ENCODE measurements around the gene CTCFL. TPM values are rescaled to one million over a fixed set of nuclear protein-coding genes. Genes with fewer than 3 reads are reported as not detected.

CTCFL gene, protein sequence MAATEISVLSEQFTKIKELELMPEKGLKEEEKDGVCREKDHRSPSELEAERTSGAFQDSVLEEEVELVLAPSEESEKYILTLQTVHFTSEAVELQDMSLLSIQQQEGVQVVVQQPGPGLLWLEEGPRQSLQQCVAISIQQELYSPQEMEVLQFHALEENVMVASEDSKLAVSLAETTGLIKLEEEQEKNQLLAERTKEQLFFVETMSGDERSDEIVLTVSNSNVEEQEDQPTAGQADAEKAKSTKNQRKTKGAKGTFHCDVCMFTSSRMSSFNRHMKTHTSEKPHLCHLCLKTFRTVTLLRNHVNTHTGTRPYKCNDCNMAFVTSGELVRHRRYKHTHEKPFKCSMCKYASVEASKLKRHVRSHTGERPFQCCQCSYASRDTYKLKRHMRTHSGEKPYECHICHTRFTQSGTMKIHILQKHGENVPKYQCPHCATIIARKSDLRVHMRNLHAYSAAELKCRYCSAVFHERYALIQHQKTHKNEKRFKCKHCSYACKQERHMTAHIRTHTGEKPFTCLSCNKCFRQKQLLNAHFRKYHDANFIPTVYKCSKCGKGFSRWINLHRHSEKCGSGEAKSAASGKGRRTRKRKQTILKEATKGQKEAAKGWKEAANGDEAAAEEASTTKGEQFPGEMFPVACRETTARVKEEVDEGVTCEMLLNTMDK
- polyA plus RNA-seq (ENCODE audit: low read depth in 6 of 6) = not detected

DNA sequence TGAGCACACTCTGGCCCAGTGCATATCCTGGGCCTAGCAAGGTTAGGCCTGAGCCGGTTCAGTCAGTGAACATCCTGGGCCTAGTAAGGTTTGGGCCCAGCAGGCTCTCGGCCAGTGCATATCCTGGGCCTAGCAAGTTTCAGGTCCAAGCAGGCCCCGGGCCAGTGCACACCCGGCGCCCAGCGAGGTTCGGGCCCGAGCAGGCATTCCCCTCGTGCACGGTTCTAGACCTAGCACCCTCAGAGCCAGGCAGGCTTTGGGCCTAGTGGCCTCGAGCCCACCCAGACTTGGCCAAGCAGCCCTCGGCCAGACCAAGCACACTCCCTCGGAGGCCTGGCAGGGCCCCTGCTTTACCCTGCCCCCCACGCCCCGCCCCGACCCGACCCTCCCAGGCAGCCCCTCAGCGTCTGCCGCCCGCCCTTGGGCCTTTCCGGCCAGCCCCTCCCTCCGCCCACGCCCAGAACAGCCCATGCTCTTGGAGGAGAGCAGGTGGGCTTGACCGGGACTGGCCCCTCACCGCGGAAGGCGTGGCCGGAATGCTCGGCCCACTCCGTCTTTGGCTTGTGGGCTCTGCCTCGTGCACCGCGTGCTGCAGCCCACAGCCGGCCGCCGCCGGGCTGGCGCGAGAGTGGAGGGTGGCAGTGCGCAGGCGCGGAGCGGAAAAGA, at the start of gene CTCFL:
Gene CTCFL, minus strand, starts transcription at position 630 of the 666 bp plus-strand sequence. CDS start 935 bp downstream, outside the sequence.
- Mint-ChIP-seq H3K36me3 (no peaks in the 10 kb centered on the region), H3K4me3 (no peak within 1 kb of the TSS), H3K27ac (peak within 1 kb of the TSS in 1 of 6 donors; percentile 53), H3K4me1 (no peaks in the 10 kb centered on the region), H3K27me3 (peaks cover 0 to 11% (median 4%) of the 10 kb centered on the region in 3 donors), H3K9me3 (no peaks in the 10 kb centered on the region)
- no peak for DNase-seq
- ATAC-seq (ENCODE audit: low read depth in 2 of 2) = no peak

DNA sequence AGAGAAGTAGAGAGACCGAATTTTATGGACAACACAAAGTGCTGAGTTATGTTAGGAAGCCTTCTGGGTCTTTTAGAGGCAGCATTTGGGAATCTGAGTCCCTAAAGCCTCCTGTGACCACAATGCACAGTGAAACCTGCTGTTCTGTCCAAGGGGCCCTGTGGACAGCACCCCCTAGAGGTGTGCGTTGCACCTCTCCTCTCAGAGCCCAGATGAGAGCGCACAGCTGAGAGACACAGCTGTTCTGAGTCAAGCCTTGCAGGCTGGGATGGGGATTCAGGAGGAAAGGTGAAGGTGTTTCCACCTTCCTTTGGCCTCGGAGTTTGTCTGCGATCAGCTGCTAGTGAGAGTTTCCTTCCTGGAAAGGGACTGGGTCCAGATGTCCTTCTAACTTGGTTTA, 49.0 kb upstream of the CTCFL start:
- H3K27ac Mint-ChIP-seq = no peak overlapping the region
- ATAC-seq (ENCODE audit: low read depth in 2 of 2) = no peak
- peaks cover 15 to 25% (median 19%) of the 10 kb centered on the region in 3 donors for H3K27me3 Mint-ChIP-seq
- no peaks in the 10 kb centered on the region for H3K9me3 Mint-ChIP-seq
- DNase-seq = no peak
- no peaks in the 10 kb centered on the region for H3K4me1 Mint-ChIP-seq
- H3K4me3 Mint-ChIP-seq = no peak overlapping the region
- no peaks in the 10 kb centered on the region for H3K36me3 Mint-ChIP-seq

DNA sequence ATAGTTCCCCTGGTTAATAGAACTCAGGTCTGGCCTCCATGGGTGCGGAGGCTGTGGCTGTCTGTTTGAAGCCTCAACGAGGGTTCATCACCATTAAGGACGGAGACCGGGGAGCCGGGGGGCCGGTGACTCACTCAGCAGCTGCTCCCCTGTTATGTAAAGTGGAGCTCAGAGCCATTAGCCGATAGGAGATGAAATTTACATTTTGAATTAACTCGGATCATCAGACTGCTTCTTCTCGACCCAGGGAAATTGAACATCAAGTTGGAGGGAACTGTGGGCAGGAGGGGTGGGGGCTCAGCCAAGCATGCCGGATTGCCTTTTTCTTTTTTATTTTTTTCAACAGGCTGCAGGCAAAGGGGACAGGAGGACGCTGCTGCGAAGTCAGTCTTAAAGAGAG, 48.3 kb upstream of the CTCFL start:
- no peaks in the 10 kb centered on the region for H3K4me1 Mint-ChIP-seq
- H3K27me3 Mint-ChIP-seq = peaks cover 15 to 26% (median 24%) of the 10 kb centered on the region in 3 donors
- no peak overlapping the region for H3K4me3 Mint-ChIP-seq
- H3K27ac Mint-ChIP-seq = no peak overlapping the region
- DNase-seq (no peak), ATAC-seq (ENCODE audit: low read depth in 2 of 2) (no peak)
- H3K9me3 Mint-ChIP-seq = no peaks in the 10 kb centered on the region
- no peaks in the 10 kb centered on the region for H3K36me3 Mint-ChIP-seq

DNA sequence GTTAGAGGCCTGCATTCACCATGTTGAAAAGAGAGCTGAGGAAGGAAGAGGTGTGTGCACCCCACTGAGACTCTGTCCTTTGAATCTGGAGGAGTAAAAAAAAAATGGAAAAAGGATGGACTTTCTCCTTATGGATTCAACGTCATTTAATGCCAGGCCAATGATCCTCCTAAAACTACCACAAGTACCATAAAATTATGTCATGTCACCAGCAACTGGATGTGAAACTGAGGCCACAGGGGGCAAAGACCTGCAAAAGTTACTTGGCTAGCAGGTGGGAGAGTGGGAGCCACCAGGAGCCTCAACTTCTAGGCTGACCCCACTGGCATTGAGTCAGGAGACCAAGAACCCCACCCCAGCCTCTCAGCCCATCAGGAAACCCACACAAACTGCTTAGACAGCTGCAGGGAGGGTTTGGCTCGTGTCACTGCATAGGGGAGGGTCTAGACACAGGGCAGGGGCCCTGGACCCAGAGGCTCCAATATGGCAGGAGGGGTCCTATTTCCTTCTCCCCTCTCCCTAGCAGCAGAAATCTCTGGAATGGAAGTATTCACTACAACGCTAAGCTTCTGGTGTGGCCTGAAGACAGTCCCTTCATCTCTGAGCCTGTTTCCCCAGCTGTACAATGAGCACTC, 47.0 kb upstream of the CTCFL start:
- DNase-seq (no peak), ATAC-seq (ENCODE audit: low read depth in 2 of 2) (no peak)
- Mint-ChIP-seq H3K27ac (no peak overlapping the region), H3K36me3 (no peaks in the 10 kb centered on the region), H3K4me3 (no peak overlapping the region), H3K4me1 (no peaks in the 10 kb centered on the region), H3K27me3 (peaks cover 23 to 37% (median 36%) of the 10 kb centered on the region in 3 donors), H3K9me3 (no peaks in the 10 kb centered on the region)

DNA sequence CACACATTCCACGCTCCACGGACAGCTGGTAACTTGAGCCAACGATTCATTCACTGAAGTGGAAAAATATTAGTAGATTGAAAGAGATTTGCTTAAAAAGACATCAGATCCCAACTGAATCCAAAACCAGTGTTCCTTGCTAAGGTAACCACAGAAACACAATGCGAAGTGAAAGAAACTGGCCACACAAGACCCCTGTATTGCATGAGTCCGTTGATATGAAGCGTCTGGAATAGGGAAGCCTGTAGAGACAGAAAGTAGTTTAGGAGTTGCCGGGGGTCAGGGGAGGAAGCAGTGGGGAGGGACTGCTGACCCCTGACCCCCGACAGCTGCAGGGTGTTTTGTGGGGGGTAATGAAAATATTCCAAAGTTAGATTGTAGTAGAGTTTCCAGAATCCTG, 46.0 kb upstream of the CTCFL start:
- peaks cover 27 to 40% (median 38%) of the 10 kb centered on the region in 3 donors for H3K27me3 Mint-ChIP-seq
- H3K36me3 Mint-ChIP-seq = no peaks in the 10 kb centered on the region
- no peak overlapping the region for H3K27ac Mint-ChIP-seq
- no peaks in the 10 kb centered on the region for H3K4me1 Mint-ChIP-seq
- H3K4me3 Mint-ChIP-seq = no peak overlapping the region
- H3K9me3 Mint-ChIP-seq = no peaks in the 10 kb centered on the region
- ATAC-seq (ENCODE audit: low read depth in 2 of 2) (no peak), DNase-seq (no peak)

DNA sequence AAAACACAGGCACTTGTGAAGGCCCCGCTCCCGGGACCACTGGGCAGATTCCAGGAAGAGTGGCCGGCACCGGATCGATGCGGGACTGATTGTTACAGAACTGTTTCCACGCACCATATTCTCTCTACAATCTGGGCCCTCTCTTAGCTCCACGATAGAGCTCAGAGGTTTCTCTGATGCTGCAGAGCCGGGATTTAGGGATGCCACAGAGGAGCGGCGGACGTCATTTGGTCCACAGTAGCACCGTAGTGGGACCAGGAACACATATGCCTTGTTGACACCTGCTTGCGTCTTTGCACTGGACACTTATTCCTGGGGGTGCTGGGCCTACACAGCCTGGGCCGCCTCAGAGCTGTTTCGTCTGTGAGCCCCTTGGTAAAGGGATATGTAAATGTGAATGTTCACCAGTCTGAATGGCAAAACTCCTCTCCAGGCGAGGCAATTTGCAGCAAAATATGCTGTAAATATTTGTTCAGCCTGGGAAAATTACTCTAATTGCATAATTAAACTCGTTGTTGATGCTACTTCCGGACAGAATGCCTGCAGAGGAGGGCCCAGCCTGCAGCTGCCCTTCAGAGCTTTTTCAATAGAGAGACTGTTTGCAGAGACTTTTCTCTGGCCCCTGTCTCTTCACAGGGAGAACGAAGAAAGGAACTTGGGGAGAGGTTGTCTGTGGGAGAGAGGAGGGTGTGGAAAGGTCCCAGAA, 45.4 kb upstream of the CTCFL start:
- Mint-ChIP-seq H3K9me3 (no peaks in the 10 kb centered on the region), H3K36me3 (no peaks in the 10 kb centered on the region), H3K27ac (no peak overlapping the region), H3K4me1 (no peaks in the 10 kb centered on the region), H3K27me3 (peaks cover 27 to 46% (median 43%) of the 10 kb centered on the region in 3 donors), H3K4me3 (no peak overlapping the region)
- ATAC-seq (ENCODE audit: low read depth in 2 of 2) (no peak), DNase-seq (no peak)

DNA sequence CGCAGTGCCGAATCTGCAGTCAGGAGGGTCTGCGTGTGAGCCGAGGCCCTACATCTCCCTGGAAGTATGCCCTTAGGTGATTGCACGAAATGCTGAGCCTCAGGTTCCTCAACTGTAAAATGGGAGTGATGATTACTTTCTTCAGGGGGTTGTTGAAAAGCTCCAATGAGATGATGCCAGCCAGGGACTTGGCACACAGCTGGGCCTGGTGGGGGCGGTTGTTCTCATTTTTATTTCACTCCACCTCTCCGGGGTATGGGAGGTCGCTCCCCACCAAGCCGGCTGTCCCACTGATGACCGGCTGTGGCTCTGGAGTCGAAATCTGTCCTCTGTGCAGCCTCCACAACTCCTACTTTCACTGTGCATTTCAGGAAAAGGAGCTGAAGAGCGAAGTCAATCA, 44.0 kb upstream of the CTCFL start:
- Mint-ChIP-seq H3K4me1 (no peaks in the 10 kb centered on the region), H3K4me3 (no peak overlapping the region), H3K9me3 (no peaks in the 10 kb centered on the region), H3K27me3 (peaks cover 27 to 57% (median 53%) of the 10 kb centered on the region in 3 donors), H3K27ac (peak overlapping the region in 1 of 6 donors; percentile 33), H3K36me3 (no peaks in the 10 kb centered on the region)
- ATAC-seq (ENCODE audit: low read depth in 2 of 2) (no peak), DNase-seq (no peak)

DNA sequence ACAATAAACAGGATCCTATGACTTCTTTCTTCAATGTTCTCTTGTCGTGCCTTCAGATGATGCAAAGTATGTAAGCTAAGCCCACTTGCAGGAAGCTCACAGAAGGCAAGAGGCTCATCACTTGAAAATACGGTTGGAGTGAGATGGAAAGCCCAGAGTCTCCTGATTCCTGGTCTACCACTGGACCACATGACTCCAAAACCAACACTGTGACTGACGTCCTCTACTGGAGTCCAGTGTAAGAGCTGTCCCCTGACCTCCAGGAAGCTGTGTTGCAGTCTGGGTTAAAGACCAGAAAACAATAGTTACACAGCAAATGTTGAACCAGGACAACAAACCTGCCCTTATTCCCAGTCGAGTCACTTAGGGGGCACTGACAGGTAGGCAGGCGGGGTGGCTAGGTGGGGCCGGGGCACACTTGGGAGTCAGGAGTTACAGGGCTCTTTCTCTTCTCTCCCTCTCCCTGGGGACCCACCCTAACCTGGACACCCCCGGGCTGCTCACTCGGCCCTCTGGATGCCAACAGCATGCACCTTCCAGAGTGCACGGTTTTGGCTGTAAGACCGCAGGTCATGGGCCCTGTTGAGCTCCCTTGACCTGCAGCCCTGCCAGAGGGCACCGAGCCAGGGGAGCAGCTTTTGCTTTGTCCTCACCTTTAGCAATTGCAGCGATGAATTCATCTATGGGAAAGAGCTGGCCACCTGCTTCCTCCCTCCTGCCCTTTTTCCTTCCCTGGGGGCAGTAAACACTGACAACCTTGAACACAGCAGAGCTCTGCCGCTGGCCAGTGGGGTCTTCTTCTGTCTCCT, 43.4 kb upstream of the CTCFL start:
- H3K36me3 Mint-ChIP-seq = no peaks in the 10 kb centered on the region
- peaks cover 27 to 57% (median 53%) of the 10 kb centered on the region in 3 donors for H3K27me3 Mint-ChIP-seq
- ATAC-seq (ENCODE audit: low read depth in 2 of 2) (no peak), DNase-seq (no peak)
- no peaks in the 10 kb centered on the region for H3K4me1 Mint-ChIP-seq
- peak overlapping the region in 1 of 6 donors; percentile 62 for H3K27ac Mint-ChIP-seq
- no peak overlapping the region for H3K4me3 Mint-ChIP-seq
- H3K9me3 Mint-ChIP-seq = no peaks in the 10 kb centered on the region

DNA sequence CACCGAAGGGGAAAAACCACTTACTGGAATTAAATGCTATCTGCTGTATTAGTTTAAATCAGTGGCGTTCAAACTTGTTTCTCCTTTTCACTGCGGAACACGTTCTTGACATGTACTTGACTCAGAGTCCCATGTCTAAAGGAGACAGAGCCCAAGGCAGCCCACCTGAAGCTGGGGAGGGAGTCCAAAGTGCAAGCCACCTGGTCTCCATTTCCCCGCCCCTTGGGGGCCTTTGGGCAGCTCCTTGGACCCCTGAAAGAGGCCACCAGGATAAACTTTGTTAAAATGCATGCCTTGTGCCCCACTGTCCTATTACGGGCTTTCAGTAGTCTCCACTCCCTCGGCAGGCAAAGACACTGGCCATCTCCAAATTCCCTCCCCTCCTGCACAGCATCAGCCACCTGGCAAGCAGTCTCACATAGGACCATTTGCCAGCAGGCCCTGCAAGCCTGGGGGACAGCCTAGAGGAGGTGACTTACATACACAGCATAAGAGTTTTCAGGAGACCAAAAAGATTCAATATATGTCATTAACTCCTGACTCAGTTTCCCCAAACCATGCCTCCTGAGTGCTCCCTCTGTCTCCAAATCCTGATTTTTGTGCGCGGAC, 42.6 kb upstream of the CTCFL start:
- H3K4me3 Mint-ChIP-seq = no peak overlapping the region
- H3K27ac Mint-ChIP-seq = peak overlapping the region in 1 of 6 donors; percentile 62
- peaks cover 24 to 57% (median 47%) of the 10 kb centered on the region in 3 donors for H3K27me3 Mint-ChIP-seq
- no peaks in the 10 kb centered on the region for H3K4me1 Mint-ChIP-seq
- no peaks in the 10 kb centered on the region for H3K9me3 Mint-ChIP-seq
- ATAC-seq (ENCODE audit: low read depth in 2 of 2) = no peak
- no peak for DNase-seq
- H3K36me3 Mint-ChIP-seq = no peaks in the 10 kb centered on the region

DNA sequence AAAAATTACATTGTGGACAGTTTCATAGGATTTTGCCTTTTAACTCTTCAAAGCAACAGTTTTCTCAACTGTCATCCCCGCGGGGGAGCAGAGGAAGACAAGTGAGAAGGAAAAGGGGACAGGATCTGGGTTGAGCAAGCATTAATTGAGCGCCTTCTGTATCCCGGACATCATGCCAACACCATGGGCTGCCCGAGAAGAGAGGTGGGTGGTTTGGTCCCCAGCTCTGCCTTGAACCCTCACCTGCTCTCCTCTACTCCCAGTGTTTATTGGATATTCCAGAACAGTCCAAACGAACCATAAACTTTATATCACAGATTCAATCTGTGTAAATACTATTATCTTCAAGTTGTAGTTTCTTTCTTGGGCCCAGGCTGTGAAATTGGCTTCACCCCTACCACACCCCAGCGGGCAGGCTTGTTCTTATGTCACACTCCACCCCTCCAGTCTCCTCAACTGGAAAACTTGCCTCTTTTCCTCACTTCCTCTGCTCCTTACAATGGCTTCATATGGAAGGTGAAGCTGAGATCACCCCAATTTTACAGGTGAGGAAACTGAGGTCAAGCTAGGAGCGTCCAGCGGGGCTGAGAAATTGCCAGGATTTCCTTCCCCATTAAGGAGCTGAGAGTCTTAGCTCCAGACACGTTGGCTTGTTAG, 42.0 kb upstream of the CTCFL start:
- DNase-seq = no peak
- Mint-ChIP-seq H3K27ac (no peak overlapping the region), H3K9me3 (no peaks in the 10 kb centered on the region), H3K4me1 (no peaks in the 10 kb centered on the region), H3K36me3 (no peaks in the 10 kb centered on the region), H3K27me3 (peaks cover 21 to 59% (median 44%) of the 10 kb centered on the region in 3 donors), H3K4me3 (no peak overlapping the region)
- no peak for ATAC-seq (ENCODE audit: low read depth in 2 of 2)

DNA sequence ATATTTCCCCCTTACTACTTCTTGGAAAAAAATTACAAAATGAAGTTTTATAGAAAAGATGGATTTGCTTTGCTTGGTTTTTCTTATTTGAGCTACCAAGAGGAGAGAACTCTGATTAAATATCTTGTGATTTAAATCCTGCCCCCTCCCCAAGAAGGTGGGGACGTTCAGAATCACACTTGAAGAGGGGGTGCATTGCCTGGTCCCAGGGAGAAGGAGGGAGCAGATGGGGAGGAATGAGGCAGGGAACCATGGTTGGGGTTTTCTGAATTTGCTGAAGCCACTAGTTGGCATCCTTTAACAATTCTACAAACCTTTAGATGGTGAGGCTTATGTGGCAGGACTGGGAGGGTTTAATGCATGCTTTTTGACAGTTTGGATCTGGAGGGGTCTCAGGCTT, 41.5 kb upstream of the CTCFL start:
- H3K9me3 Mint-ChIP-seq = no peaks in the 10 kb centered on the region
- H3K27me3 Mint-ChIP-seq = peaks cover 23 to 57% (median 46%) of the 10 kb centered on the region in 3 donors
- ATAC-seq (ENCODE audit: low read depth in 2 of 2) = no peak
- H3K4me1 Mint-ChIP-seq = no peaks in the 10 kb centered on the region
- no peaks in the 10 kb centered on the region for H3K36me3 Mint-ChIP-seq
- no peak overlapping the region for H3K4me3 Mint-ChIP-seq
- no peak overlapping the region for H3K27ac Mint-ChIP-seq
- no peak for DNase-seq

Data from naive B cell (primary cell).